T-helper 1 cell (primary cell): ENCODE data around the gene CELA2B.
"Not testable (repeated sequence)": the region's sequence is repeated elsewhere in the genome, so short reads cannot be mapped to it uniquely, and the experiment has no call there.

Experiments
- DNase-seq, 5 donors: peaks; one replicate each; pipeline ENCODE4 v3.0.0-alpha.2; 2012 to 2020

CELA2B gene

DNA sequence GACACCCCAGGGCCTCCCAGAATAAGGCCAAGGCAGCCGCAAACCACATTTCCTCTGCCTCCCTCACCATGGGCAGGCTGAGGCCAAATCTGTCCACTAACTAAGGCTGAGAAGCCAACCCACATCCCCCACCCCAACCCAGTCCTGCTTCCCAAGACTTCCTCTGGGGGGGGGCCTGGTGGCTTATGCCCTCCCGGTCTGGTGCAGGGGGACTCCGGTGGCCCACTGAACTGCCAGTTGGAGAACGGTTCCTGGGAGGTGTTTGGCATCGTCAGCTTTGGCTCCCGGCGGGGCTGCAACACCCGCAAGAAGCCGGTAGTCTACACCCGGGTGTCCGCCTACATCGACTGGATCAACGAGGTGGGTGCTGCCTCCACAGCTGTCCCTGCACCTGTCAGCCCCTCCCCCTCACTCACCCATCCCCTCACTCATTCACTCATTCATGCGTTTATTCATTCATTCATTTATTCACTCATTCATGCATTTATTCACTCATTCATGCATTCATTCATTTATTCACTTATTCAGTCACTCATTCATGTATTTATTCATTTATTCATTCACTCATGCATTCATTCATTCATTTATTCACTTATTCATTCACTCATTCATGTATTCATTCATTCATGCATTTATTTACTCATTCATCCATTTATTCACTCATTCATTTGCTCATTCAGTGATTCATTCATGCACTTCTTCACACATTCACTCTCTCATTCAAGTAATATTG is 30.3 kb upstream of the CELA2B start:
- no peak for DNase-seq

GRCh38 chr1:15446212-15446611 is 29.7 kb upstream of the CELA2B start:
- DNase-seq: no peak

GRCh38 chr1:15448877-15449462 is 26.9 kb upstream of the CELA2B start:
- DNase-seq: no peak

DNA sequence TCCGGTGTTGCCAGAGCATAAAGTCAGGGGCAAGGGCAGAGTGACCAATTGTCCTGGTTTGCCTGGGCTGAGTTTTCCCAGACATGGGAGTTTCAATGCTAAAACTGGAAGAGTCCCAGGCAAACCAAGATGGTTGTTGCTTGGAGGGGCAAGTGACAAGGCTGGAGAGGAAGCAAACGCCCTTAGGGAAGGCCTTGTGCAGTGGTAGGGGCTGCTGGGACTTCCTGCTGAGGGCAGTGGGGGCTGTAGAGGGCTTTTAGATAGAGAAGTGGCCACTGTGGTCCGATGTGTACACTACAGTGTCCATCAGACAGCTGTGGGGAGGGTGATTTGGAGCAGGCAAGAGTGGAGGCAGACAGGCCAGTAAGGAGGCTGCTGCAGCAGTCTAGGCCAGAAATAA is 26.3 kb upstream of the CELA2B start:
- no peak for DNase-seq

GRCh38 chr1:15451014-15451722 is 24.7 kb upstream of the CELA2B start:
- no peak for DNase-seq

- no peak for DNase-seq
These were observed 23.7 kb upstream of the CELA2B start for GRCh38 chr1:15452216-15452615.

DNA sequence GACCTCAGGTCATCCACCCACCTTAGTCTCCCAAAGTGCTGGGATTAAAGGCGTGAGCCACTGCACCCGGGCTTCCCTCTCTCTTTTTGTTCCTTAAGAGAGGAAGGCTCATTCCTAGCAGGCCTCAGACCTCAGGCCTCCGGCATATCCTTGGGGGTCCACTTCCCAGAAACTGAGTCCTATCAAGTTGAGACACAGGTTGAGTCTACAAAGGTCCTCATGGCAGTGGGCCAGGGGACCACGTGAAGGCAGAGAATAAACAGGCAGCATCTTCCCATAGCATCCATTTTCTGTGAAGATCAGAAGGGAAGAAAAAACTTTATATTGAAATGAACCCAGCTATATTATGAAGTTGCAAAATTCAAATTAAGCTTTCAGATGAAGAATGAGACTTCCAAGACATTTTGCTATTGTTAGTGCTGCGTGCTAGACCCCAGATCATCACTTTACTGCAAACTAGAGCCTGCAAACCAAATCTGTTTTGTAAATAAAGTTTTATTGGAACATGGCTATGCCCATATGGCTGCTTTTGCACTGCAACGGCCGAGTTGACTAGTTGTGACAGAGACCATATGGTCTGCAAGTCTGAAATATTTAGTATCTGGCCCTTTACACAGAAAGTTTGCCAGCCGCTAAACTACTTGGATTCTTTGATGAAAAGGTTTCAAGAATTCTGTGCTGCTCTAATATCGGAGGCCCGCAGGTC is 22.9 kb upstream of the CELA2B start:
- DNase-seq: no peak

DNA sequence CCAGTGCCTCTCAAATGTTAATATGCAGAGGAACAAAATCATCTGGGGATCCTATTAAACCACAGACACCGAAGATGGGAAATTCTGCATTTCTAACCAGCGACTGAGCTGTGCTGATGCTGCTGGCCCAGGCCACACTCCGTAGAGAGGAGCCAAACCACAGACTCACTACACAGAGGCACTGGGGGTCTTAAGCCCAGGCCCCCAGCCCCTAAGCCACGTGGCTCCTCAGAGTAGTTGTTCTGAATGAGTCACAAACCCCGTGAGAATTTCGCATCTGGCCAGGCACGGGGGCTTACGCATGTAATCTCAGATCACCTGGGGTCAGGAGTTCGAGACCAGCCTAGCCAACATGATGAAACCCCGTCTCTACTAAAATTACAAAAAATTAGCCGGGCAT is 22.2 kb upstream of the CELA2B start:
- DNase-seq: no peak

DNA sequence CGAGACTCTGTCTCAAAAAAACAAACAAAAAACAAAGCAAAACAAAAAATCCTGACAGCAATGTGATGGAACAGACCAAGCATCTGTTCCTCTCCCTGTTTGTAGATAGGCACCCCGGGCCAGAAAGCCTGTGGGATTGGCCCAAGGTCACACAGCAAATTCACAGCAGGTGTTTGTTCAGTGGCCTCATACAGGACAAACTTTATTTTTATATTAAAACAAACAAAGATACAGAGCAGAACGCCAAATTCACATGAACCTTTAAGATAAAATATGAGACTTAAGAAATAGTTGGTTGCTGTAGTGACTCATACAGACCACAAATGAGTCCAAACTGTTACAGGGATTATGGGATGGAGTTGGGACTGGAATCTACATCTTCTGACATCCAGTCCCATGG is 21.6 kb upstream of the CELA2B start:
- no peak for DNase-seq

DNA sequence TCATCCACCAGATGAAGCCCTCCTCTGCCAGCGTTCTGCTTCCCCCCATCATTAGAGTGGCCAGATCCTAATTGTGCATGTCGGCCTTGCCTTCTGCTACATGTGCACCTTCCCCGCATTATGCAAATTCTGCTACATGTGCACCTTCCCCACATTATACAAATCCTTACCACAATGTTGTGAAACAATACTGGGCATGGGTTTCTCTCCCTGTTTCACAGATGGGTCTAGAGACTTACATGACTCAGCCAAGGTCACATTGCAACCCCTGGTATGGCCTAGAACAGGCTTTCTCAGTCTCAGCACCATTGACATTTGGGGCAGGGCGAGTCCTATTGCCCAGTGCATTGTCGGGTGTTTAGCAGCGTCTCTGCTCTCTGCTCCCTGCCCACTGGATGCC is 20.4 kb upstream of the CELA2B start:
- no peak for DNase-seq

GRCh38 chr1:15456313-15456954 is 19.5 kb upstream of the CELA2B start, which contains the start of gene CELA2A:
Gene CELA2A (plus strand): TSS chr1:15456732. CDS start chr1:15456754, 22 bp downstream.
- DNase-seq: no peak

- no peak for DNase-seq
These were observed 18.3 kb upstream of the CELA2B start for GRCh38 chr1:15457585-15457984.

DNA sequence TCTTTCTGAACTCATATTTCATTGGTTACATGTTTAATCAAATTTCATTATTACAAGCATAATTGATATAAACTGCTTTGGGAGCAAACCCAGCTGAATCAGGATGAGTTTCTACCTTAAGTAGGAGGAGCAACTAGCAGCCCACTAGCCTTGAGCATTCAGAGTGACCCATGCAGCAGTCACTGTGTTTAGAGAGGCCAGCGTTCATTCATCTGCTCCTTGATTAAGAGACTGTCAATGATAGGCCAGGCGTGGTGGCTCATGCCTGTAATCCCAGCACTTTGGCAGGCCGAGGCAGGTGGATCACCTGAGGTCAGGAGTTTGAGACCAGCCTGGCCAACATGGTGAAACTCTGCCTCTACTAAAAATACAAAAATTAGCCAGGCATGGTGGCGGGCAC is 17.5 kb upstream of the CELA2B start:
- DNase-seq: not testable (repeated sequence)

- DNase-seq: no peak
These were observed 15.9 kb upstream of the CELA2B start for GRCh38 chr1:15459771-15460707.

GRCh38 chr1:15460708-15461095 is 15.2 kb upstream of the CELA2B start:
- DNase-seq: no peak

DNA sequence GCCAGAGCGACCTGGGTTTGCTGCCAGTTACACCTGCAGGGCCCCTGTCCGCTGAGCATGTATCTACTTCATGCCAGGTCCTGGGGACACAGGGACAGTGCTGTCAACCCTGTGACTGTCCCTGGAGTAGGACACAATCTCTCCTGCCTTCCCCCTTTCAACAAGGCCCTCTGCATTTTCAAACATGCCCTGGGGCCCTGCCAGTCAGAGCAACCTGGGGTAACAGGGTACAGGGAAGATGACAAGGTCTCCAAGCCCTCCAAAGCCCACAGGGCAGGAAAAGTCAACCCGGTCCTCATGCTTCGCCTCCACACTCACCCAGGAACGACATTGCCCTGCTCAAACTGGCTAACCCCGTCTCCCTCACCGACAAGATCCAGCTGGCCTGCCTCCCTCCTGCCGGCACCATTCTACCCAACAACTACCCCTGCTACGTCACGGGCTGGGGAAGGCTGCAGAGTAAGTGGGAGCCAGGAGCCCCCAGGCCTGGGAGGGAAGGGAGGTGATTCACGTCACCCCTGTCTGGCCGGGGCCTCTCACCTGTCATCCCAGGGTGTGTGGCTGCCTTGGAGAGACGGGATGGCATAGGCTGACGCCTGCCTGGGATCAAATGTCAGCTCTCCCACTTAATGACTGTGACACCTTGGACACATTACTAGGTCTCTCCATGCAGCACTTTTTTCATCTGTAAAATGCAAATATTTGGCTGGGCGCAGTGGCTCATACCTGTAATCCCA is 12.7 kb upstream of the CELA2B start:
- not testable (repeated sequence) for DNase-seq

DNA sequence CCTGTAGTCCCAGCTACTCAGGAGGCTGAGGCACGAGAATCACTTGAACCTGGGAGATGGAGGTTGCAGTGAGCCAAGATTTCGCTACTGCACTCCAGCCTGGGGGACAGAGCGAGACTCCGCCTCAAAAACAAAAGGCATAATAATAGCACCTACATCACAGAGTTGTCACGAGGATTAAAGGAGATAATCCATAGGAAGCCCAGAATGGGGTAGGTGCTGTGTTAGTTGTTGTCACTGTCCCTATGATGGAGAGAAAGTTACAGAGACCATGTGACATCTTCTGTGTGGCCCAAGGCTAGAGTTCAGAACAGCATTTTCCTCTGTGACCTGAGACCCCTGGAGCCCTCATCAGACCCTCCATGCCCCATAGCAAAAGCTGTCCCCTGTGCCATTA is 12.0 kb upstream of the CELA2B start:
- not testable (repeated sequence) for DNase-seq

- no peak for DNase-seq
These were observed 10.2 kb upstream of the CELA2B start for GRCh38 chr1:15465674-15466073.

GRCh38 chr1:15466955-15467625 is 8.8 kb upstream of the CELA2B start:
- not testable (repeated sequence) for DNase-seq

GRCh38 chr1:15468145-15468544 is 7.8 kb upstream of the CELA2B start:
- no peak for DNase-seq
